NCI-H187 (cell line): ENCODE measurements around the gene PRRG2.

ENCODE experiments used
- DNase-seq, 2 experiments: peaks; one replicate each; lab custom pipeline; 2025; lab: John Stamatoyannopoulos, UW

The PRRG2 gene

GRCh38 chr19:49589502-49589905 lies 8.4 kb downstream of the PRRG2 start:
- no peak for DNase-seq

GRCh38 chr19:49590071-49590970 lies 9.2 kb downstream of the PRRG2 start:
- DNase-seq = peak; percentile 94 to 98

- peak; percentile 64 to 73 for DNase-seq
Observed at GRCh38 chr19:49590971-49591730, 10.0 kb downstream of the PRRG2 start, which contains the start of gene PRR12. TSS of gene PRR12 (plus strand) at chr19:49591182. CDS start at chr19:49591655, 473 bp downstream.

GRCh38 chr19:49591731-49592485 lies 10.8 kb downstream of the PRRG2 start:
- DNase-seq = no peak

GRCh38 chr19:49592486-49593232 lies 11.5 kb downstream of the PRRG2 start:
- no peak for DNase-seq

GRCh38 chr19:49593233-49594113 lies 12.4 kb downstream of the PRRG2 start:
- DNase-seq = peak; percentile 81 to 94

GRCh38 chr19:49594157-49594992 lies 13.3 kb downstream of the PRRG2 start:
- no peak for DNase-seq

- no peak for DNase-seq
Observed at GRCh38 chr19:49594993-49595818, 14.1 kb downstream of the PRRG2 start.

- DNase-seq = no peak
Observed at GRCh38 chr19:49595819-49596404, 14.8 kb downstream of the PRRG2 start.

GRCh38 chr19:49596407-49596806 lies 15.3 kb downstream of the PRRG2 start:
- DNase-seq = no peak

GRCh38 chr19:49596954-49597702 lies 16.0 kb downstream of the PRRG2 start:
- no peak for DNase-seq

GRCh38 chr19:49597703-49597974 lies 16.5 kb downstream of the PRRG2 start:
- no peak for DNase-seq

GRCh38 chr19:49599378-49600295 lies 18.5 kb downstream of the PRRG2 start:
- no peak for DNase-seq

GRCh38 chr19:49601482-49602038 lies 20.4 kb downstream of the PRRG2 start:
- DNase-seq = no peak

- no peak for DNase-seq
Observed at GRCh38 chr19:49602806-49603205, 21.7 kb downstream of the PRRG2 start.

GRCh38 chr19:49605605-49606004 lies 24.5 kb downstream of the PRRG2 start:
- DNase-seq = no peak
